Aorta (tissue), 5 donors: ENCODE data around the gene INPP4B. TPM values are rescaled to one million over a fixed set of nuclear protein-coding genes. Genes with fewer than 3 reads are reported as not detected.

Experiments used
- ATAC-seq: fragments of 200-7000 bp; cut with Tn5 transposase; one replicate; pipeline ENCODE4 v1.9.1; 2022; ENCODE audit warnings: moderate library complexity; ENCODE audit not compliant: low FRiP score
- DNase-seq, 2 donors: peaks; one replicate each; pipeline ENCODE4 v3.0.0-alpha.2; 2020
- H3K27ac ChIP-seq, 2 donors: one replicate each; pipeline ENCODE4 v1.5.1; 2013; ENCODE audit warnings: low read length in 2 of 2, mild to moderate bottlenecking in 2 of 2, moderate library complexity in 2 of 2, control low read depth in 1 of 2, inconsistent platforms in 1 of 2, low read depth in 1 of 2
- H3K27me3 ChIP-seq, 2 donors: one replicate each; pipeline ENCODE4 v1.6.1; 2013; ENCODE audit warnings: control low read depth in 1 of 2, low read length in 1 of 2, mild to moderate bottlenecking in 1 of 2, moderate library complexity in 1 of 2; ENCODE audit not compliant: insufficient read depth in 2 of 2, control insufficient read depth in 1 of 2
- H3K36me3 ChIP-seq, 2 donors: one replicate each; pipeline ENCODE4 v1.6.1; 2013; ENCODE audit warnings: control low read depth in 1 of 2, low read length in 1 of 2, mild to moderate bottlenecking in 1 of 2; ENCODE audit not compliant: insufficient read depth in 2 of 2, control insufficient read depth in 1 of 2
- H3K4me1 ChIP-seq, 2 donors: one replicate each; pipeline ENCODE4 v1.6.1; 2013; ENCODE audit warnings: low read length in 2 of 2, control low read depth in 1 of 2, mild to moderate bottlenecking in 1 of 2, moderate library complexity in 1 of 2; ENCODE audit not compliant: insufficient read depth in 2 of 2, control insufficient read depth in 1 of 2
- H3K4me3 ChIP-seq, 2 donors: one replicate each; pipeline ENCODE4 v1.5.1; 2013; ENCODE audit warnings: low read length in 2 of 2, control low read depth in 1 of 2, mild to moderate bottlenecking in 1 of 2
- H3K9me3 ChIP-seq: one replicate; pipeline ENCODE4 v1.6.1; 2013; ENCODE audit warnings: mild to moderate bottlenecking, low read length; ENCODE audit not compliant: control insufficient read depth
- WGBS, 2 donors: extraction: QIAGEN DNeasy Blood & Tissue Kit; methylation state at CpG; one replicate each; pipeline ENCODE4 v1.1.7; 2013; 5-methylcytosine and 5-hydroxymethylcytosine counted together
- intact Hi-C, 2 donors: fragments of 100-400 bp; cut with DNase I; formaldehyde crosslinking; loops; one replicate each; pipeline versions ENCODE4 v1.14.2 to v1.15.0; 2022
- polyA plus RNA-seq, 2 donors: library from polyadenylated mRNA; stranded (reverse); fragments of 200-250 nt; gene quantifications; one replicate each; pipeline ENCODE4 v1.2.3, GENCODE V29; 2013
- total RNA-seq, 2 donors: library from RNA; stranded (reverse); fragmentation: NEBNext Ultra II Directional; extraction: Animal tissue kit (Norgen Biotek cat#: 25700); gene quantifications; one replicate each; pipeline ENCODE4 v1.2.1, GENCODE V29; 2021
- donor health status: healthy with polysubstance abuse.
- donor health status: Bipolar disorder and iron deficiency.
- donor health status: DM: no; HTN: no; CAD: no.
- donor health status: DM: no; HTN: no; CAD: no.
- donor health status: DM: yes; HTN: yes; CAD: no.

INPP4B gene
- total and polyA plus RNA-seq, 4 donors = 3.3 to 36.8 (median 20.7) TPM

- no peak overlapping the region for H3K4me3 ChIP-seq
- WGBS, 2 donors = 73 to 74% methylated on average over 5 of the region's 5 CpGs
- H3K4me1 ChIP-seq = no peaks in the 10 kb centered on the region
- DNase-seq (no peak), ATAC-seq (peak; percentile 43)
- intact Hi-C loops = no loop called here
- H3K9me3 ChIP-seq = no peaks in the 10 kb centered on the region
- H3K27me3 ChIP-seq = no peaks in the 10 kb centered on the region
- H3K27ac ChIP-seq = no peak overlapping the region
- no peaks in the 10 kb centered on the region for H3K36me3 ChIP-seq
Measured at GRCh38 chr4:142473218-142473959, 372.7 kb downstream of the INPP4B start.

DNA sequence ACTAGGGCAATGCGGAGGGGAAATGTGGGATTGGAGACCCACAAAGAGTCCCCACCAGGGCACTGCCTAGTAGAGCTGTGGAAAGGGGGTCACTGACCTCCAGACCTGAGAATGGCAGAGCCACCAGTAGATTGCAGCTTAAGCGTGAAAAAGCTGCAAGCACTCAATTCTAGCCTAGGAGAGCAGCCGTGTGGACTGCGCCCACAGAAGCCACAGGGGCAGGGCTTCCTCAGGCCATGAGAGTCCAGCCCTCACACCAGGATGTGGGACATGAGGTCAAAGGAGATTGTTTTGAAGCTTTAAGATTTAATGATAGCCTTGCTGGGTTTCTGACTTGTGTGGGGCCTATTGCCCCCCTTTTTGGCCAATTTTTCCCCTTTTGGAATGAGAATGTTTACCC, 379.0 kb downstream of the INPP4B start:
- Histone ChIP-seq H3K36me3 (no peaks in the 10 kb centered on the region), H3K27me3 (no peaks in the 10 kb centered on the region), H3K9me3 (no peaks in the 10 kb centered on the region), H3K27ac (no peak overlapping the region), H3K4me1 (peaks cover 0 to 4% of the 10 kb centered on the region in 2 donors), H3K4me3 (no peak overlapping the region)
- WGBS, 2 donors = 92 to 99% methylated on average over 4 of the region's 4 CpGs
- DNase-seq = no peak
- intact Hi-C loops = no loop called here
- no peak for ATAC-seq

GRCh38 chr4:142465526-142465925, 380.6 kb downstream of the INPP4B start:
- no peaks in the 10 kb centered on the region for H3K36me3 ChIP-seq
- WGBS, 2 donors = 96 to 100% methylated on average over 1 of the region's 1 CpG
- DNase-seq (no peak), ATAC-seq (no peak)
- no peak overlapping the region for H3K27ac ChIP-seq
- intact Hi-C loops = no loop called here
- H3K27me3 ChIP-seq = no peaks in the 10 kb centered on the region
- no peak overlapping the region for H3K4me3 ChIP-seq
- no peaks in the 10 kb centered on the region for H3K9me3 ChIP-seq
- peaks cover 0 to 4% of the 10 kb centered on the region in 2 donors for H3K4me1 ChIP-seq

GRCh38 chr4:142463206-142463605, 382.9 kb downstream of the INPP4B start:
- no peaks in the 10 kb centered on the region for H3K27me3 ChIP-seq
- ATAC-seq (no peak), DNase-seq (no peak)
- H3K27ac ChIP-seq = no peak overlapping the region
- peaks cover 0 to 4% of the 10 kb centered on the region in 2 donors for H3K4me1 ChIP-seq
- no peak overlapping the region for H3K4me3 ChIP-seq
- no peaks in the 10 kb centered on the region for H3K9me3 ChIP-seq
- H3K36me3 ChIP-seq = no peaks in the 10 kb centered on the region
- intact Hi-C loops = no loop called here
- 34 to 36% methylated on average over 2 of the region's 2 CpGs for WGBS, 2 donors

GRCh38 chr4:142452161-142452855, 393.8 kb downstream of the INPP4B start:
- DNase-seq = no peak
- peaks cover 0 to 2% of the 10 kb centered on the region in 2 donors for H3K4me1 ChIP-seq
- no peaks in the 10 kb centered on the region for H3K36me3 ChIP-seq
- no peaks in the 10 kb centered on the region for H3K27me3 ChIP-seq
- intact Hi-C loops = no loop called here
- no peak overlapping the region for H3K4me3 ChIP-seq
- 70 to 71% methylated on average over 6 of the region's 6 CpGs for WGBS, 2 donors
- no peaks in the 10 kb centered on the region for H3K9me3 ChIP-seq
- no peak overlapping the region for H3K27ac ChIP-seq
- ATAC-seq = no peak

DNA sequence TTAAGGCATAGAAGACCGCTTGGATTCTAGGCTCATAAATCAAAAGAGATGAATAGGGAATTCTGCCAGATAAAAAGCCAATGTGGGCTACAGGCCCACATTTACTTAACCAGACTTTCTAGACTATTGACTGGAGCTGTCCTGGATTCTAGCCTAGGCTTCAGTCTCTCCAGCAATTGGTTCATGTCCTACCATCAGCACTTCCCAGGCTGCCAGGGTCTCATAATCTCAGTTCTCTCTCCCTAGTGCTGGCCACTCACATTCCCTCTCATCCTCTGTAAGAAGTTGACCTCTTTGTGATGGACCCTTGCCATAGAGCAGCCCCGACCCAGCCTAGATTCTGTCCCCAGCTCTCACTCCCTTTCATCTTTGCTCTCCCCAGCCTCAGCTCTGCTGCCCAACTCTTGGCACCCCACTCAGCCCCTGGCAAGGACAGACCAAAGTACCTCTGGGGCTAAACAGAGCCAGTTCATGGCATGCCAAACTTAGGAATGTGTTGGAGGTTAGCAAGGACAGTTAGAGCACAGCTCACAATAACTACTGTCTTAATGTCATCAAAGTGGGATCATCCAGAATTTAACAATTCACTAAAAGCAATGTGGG, 396.2 kb downstream of the INPP4B start:
- peak; percentile 41 for ATAC-seq
- intact Hi-C loops = no loop called here
- Histone ChIP-seq H3K9me3 (no peaks in the 10 kb centered on the region), H3K4me3 (no peak overlapping the region), H3K4me1 (peaks cover 0 to 2% of the 10 kb centered on the region in 2 donors), H3K27ac (no peak overlapping the region), H3K27me3 (no peaks in the 10 kb centered on the region), H3K36me3 (no peaks in the 10 kb centered on the region)
- DNase-seq = no peak
- WGBS, 2 donors = 4 to 16% methylated on average over 2 of the region's 2 CpGs

DNA sequence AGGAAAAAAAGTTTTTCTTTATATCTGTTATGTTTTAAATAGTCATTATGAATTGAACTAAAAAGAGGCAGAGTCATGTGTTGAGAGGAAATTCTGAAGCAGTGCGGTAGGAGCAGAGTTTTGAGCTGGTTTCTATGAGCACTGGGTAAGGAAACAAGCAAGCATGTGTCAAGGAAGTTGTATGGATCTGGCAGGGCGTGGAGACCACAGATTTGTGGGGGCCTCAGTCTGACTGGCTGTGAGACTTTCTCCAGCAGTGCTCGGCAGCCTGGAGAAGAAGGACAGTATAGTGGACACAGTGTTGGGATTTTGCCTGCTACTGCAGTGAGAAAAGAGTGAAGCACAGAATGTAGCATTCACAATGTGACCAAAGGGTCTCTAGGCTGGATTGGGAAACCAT, 399.1 kb downstream of the INPP4B start:
- Histone ChIP-seq H3K27me3 (no peaks in the 10 kb centered on the region), H3K9me3 (no peaks in the 10 kb centered on the region), H3K27ac (no peak overlapping the region), H3K4me3 (no peak overlapping the region), H3K4me1 (peaks cover 0 to 2% of the 10 kb centered on the region in 2 donors), H3K36me3 (no peaks in the 10 kb centered on the region)
- no peak for DNase-seq
- ATAC-seq = no peak
- intact Hi-C loops = no loop called here
- WGBS, 2 donors = 89 to 97% methylated on average over 3 of the region's 3 CpGs

GRCh38 chr4:142443469-142443868, 402.6 kb downstream of the INPP4B start:
- Histone ChIP-seq H3K9me3 (no peaks in the 10 kb centered on the region), H3K27me3 (no peaks in the 10 kb centered on the region), H3K27ac (no peak overlapping the region), H3K4me3 (no peak overlapping the region), H3K4me1 (no peaks in the 10 kb centered on the region), H3K36me3 (no peaks in the 10 kb centered on the region)
- ATAC-seq (no peak), DNase-seq (no peak)
- intact Hi-C loops = no loop called here
- WGBS, 2 donors = 97 to 100% methylated on average over 5 of the region's 5 CpGs
